Right lobe of liver (tissue), 4 donors: ENCODE measurements around the gene BRD3OS.

Source experiments
- CTCF ChIP-seq, 4 donors: fragments of 200-600 bp in 3 of 4; fragments of 450-650 bp in 1 of 4; IDR thresholded peaks; one replicate each; pipeline versions ENCODE4 v1.5.1 to v1.8.0; 2016 to 2022; ENCODE audit warnings: antibody characterized with exemption in 4 of 4, mild to moderate bottlenecking in 2 of 4
- POLR2A ChIP-seq: fragments of 450-650 bp; IDR thresholded peaks from one replicate; pipeline ENCODE4 v1.6.1; 2017; ENCODE audit warnings: antibody characterized with exemption, mild to moderate bottlenecking
- donor health status: DM: no; HTN: no; CAD: no.
- donor health status: DM: no; HTN: no; CAD: no.
- donor health status: DM: no; HTN: yes; CAD: no.

DNA sequence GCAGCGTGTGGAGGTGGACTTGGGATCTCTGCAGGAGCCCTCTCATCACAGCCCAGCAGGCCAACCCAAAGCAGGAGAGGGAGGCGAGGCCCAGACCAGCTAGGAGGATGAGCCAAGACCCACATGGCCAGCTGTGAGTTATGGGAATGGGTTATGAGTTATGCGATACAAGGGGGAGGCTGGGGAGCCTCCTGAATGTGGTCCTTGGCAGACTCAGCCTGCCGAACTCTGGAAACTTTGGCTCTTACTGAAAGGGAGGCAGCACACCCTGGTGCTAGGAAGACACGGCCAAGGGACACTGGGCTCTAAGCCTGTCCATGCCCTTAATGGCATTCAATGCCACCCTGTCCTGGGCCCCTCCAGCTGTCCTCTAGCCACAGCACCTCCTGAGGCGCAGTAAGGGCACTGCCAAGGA is 25.4 kb upstream of the BRD3OS start:
- TF ChIP-seq CTCF (IDR thresholded peaks at IDR 0.05) (no peak), POLR2A (no peak)
